GM18508 (cell line): Measurements from ENCODE around the gene IGFBP5.

Experiments used
- ATAC-seq: cut with Tn5 transposase; IDR thresholded peaks from one replicate; pipeline ENCODE4 v1.9.1; 2021; ENCODE audit warnings: moderate number of reproducible peaks; ENCODE audit not compliant: insufficient read depth, unreplicated experiment

IGFBP5 gene

GRCh38 chr2:216695401-216695821, at the start of gene IGFBP5:
IGFBP5 (minus strand) TSS chr2:216695549; CDS start chr2:216694775, 774 bp downstream.
- ATAC-seq, result no peak

- no peak for ATAC-seq
Measured at GRCh38 chr2:216743781-216744180, 48.4 kb upstream of the IGFBP5 start.

GRCh38 chr2:216742411-216742810, 47.1 kb upstream of the IGFBP5 start:
- no peak for ATAC-seq

- ATAC-seq, result no peak
Measured at GRCh38 chr2:216741223-216741593, 45.9 kb upstream of the IGFBP5 start.

- no peak for ATAC-seq
Measured at GRCh38 chr2:216740557-216741222, 45.3 kb upstream of the IGFBP5 start.

GRCh38 chr2:216739035-216739434, 43.7 kb upstream of the IGFBP5 start:
- no peak for ATAC-seq

GRCh38 chr2:216737676-216738075, 42.3 kb upstream of the IGFBP5 start:
- no peak for ATAC-seq

- ATAC-seq, result no peak
Measured at GRCh38 chr2:216736326-216736725, 41.0 kb upstream of the IGFBP5 start.

- ATAC-seq, result no peak
Measured at GRCh38 chr2:216735668-216736067, 40.3 kb upstream of the IGFBP5 start.

GRCh38 chr2:216735086-216735485, 39.7 kb upstream of the IGFBP5 start:
- no peak for ATAC-seq

GRCh38 chr2:216733046-216733445, 37.7 kb upstream of the IGFBP5 start:
- ATAC-seq, result no peak

- no peak for ATAC-seq
Measured at GRCh38 chr2:216732334-216732733, 37.0 kb upstream of the IGFBP5 start.

GRCh38 chr2:216731465-216731864, 36.1 kb upstream of the IGFBP5 start:
- no peak for ATAC-seq

- ATAC-seq, result no peak
Measured at GRCh38 chr2:216730871-216731270, 35.5 kb upstream of the IGFBP5 start.

GRCh38 chr2:216727346-216728122, 32.2 kb upstream of the IGFBP5 start:
- ATAC-seq, result no peak

GRCh38 chr2:216724190-216724589, 28.8 kb upstream of the IGFBP5 start:
- no peak for ATAC-seq

GRCh38 chr2:216721141-216721540, 25.8 kb upstream of the IGFBP5 start:
- ATAC-seq, result no peak

- no peak for ATAC-seq
Measured at GRCh38 chr2:216720722-216721121, 25.4 kb upstream of the IGFBP5 start.

GRCh38 chr2:216717907-216718615, 22.7 kb upstream of the IGFBP5 start:
- ATAC-seq, result no peak

GRCh38 chr2:216717491-216717901, 22.1 kb upstream of the IGFBP5 start:
- ATAC-seq, result no peak

- no peak for ATAC-seq
Measured at GRCh38 chr2:216716109-216716508, 20.8 kb upstream of the IGFBP5 start.
